Mesenchymal stem cell (in vitro differentiated cells and primary cell): ENCODE results near the gene TWIST1.

Experiments
- DNase-seq: peaks from one replicate; pipeline ENCODE4 v3.0.0-alpha.2; 2013
- H2AFZ ChIP-seq: one replicate; pipeline ENCODE4 v1.6.1; 2013; ENCODE audit warnings: low read depth, mild to moderate bottlenecking, control low read depth, inconsistent platforms, low read length, moderate library complexity
- H2AK5ac ChIP-seq: 2 replicates; pipeline ENCODE4 v1.6.1; 2013; ENCODE audit warnings: low read length, moderate library complexity, mild to moderate bottlenecking, inconsistent platforms; ENCODE audit not compliant: severe bottlenecking
- H2BK120ac ChIP-seq: one replicate; pipeline ENCODE4 v1.6.1; 2013; ENCODE audit warnings: low read depth, mild to moderate bottlenecking, inconsistent platforms, low read length, moderate library complexity
- H2BK12ac ChIP-seq, 2 experiments: one replicate each; pipeline ENCODE4 v1.6.1; 2013; ENCODE audit warnings: inconsistent platforms in 2 of 2, low read length in 2 of 2, mild to moderate bottlenecking in 2 of 2, moderate library complexity in 2 of 2, control low read depth in 1 of 2
- H2BK15ac ChIP-seq: one replicate; pipeline ENCODE4 v1.6.1; 2013; ENCODE audit warnings: mild to moderate bottlenecking, low read depth, inconsistent platforms; ENCODE audit not compliant: poor library complexity, severe bottlenecking
- H2BK5ac ChIP-seq: 2 replicates; pipeline ENCODE4 v1.6.1; 2013; ENCODE audit warnings: low read depth, mild to moderate bottlenecking, low read length, control low read depth, inconsistent platforms; ENCODE audit not compliant: poor library complexity, severe bottlenecking
- H3K14ac ChIP-seq, 2 experiments: one replicate each; pipeline ENCODE4 v1.6.1; 2013; ENCODE audit warnings: inconsistent platforms in 2 of 2, low read length in 2 of 2, control low read depth in 1 of 2, mild to moderate bottlenecking in 1 of 2, moderate library complexity in 1 of 2
- H3K18ac ChIP-seq, 2 experiments: one replicate each; pipeline ENCODE4 v1.6.1; 2013; ENCODE audit warnings: inconsistent platforms in 2 of 2, low read length in 2 of 2, control low read depth in 1 of 2, low read depth in 1 of 2, mild to moderate bottlenecking in 1 of 2
- H3K23ac ChIP-seq, 2 experiments: one replicate each; pipeline ENCODE4 v1.6.1; 2013; ENCODE audit warnings: inconsistent platforms in 2 of 2, low read length in 2 of 2, mild to moderate bottlenecking in 2 of 2, moderate library complexity in 2 of 2, control low read depth in 1 of 2
- H3K27ac ChIP-seq: 2 replicates; pipeline ENCODE4 v1.5.1; 2013; ENCODE audit warnings: mild to moderate bottlenecking, moderate library complexity, low read length, control low read depth, inconsistent platforms; ENCODE audit not compliant: poor library complexity, severe bottlenecking
- H3K27me3 ChIP-seq, 2 experiments: 2 replicates each; pipeline versions ENCODE4 v1.6.1 to v1.7.0; 2013; ENCODE audit warnings: low read length in 2 of 2, mild to moderate bottlenecking in 2 of 2, moderate library complexity in 2 of 2, control low read depth in 1 of 2, inconsistent platforms in 1 of 2; ENCODE audit not compliant: control insufficient read depth in 1 of 2, insufficient read depth in 1 of 2
- H3K36me3 ChIP-seq, 2 experiments: 2 replicates each; pipeline versions ENCODE4 v1.6.1 to v1.7.0; 2013; ENCODE audit warnings: low read length in 2 of 2, control low read depth in 1 of 2, inconsistent platforms in 1 of 2, low read depth in 1 of 2, mild to moderate bottlenecking in 1 of 2; ENCODE audit not compliant: insufficient read depth in 2 of 2, control insufficient read depth in 1 of 2
- H3K4ac ChIP-seq, 2 experiments: one replicate each; pipeline ENCODE4 v1.6.1; 2013; ENCODE audit warnings: inconsistent platforms in 2 of 2, low read length in 2 of 2, mild to moderate bottlenecking in 2 of 2, moderate library complexity in 2 of 2, control low read depth in 1 of 2, low read depth in 1 of 2
- H3K4me1 ChIP-seq: 2 replicates; pipeline ENCODE4 v1.6.1; 2013; ENCODE audit warnings: low read depth, low read length, control low read depth; ENCODE audit not compliant: control insufficient read depth, insufficient read depth
- H3K4me2 ChIP-seq: 2 replicates; pipeline ENCODE4 v1.6.1; 2013; ENCODE audit warnings: low read length, mild to moderate bottlenecking, inconsistent platforms; ENCODE audit not compliant: poor library complexity, severe bottlenecking
- H3K4me3 ChIP-seq, 2 experiments: 2 replicates each; pipeline versions ENCODE4 v1.5.1 to v1.7.0; 2013; ENCODE audit warnings: low read length in 2 of 2, mild to moderate bottlenecking in 2 of 2, control low read depth in 1 of 2, low read depth in 1 of 2; ENCODE audit not compliant: insufficient read depth in 1 of 2
- H3K79me1 ChIP-seq: replicated peaks from 2 replicates; pipeline ENCODE4 v1.6.1; 2013; ENCODE audit warnings: mild to moderate bottlenecking, control low read depth, low read length, inconsistent platforms; ENCODE audit not compliant: poor library complexity, severe bottlenecking
- H3K9ac ChIP-seq: 2 replicates; pipeline ENCODE4 v1.7.0; 2013; ENCODE audit warnings: mild to moderate bottlenecking, low read length, moderate library complexity
- H3K9me3 ChIP-seq: 2 replicates; pipeline ENCODE4 v1.7.0; 2013; ENCODE audit warnings: mild to moderate bottlenecking, low read length; ENCODE audit not compliant: control insufficient read depth
- H4K8ac ChIP-seq: one replicate; pipeline ENCODE4 v1.6.1; 2013; ENCODE audit warnings: inconsistent platforms, mild to moderate bottlenecking, low read length, moderate library complexity
- H4K91ac ChIP-seq: one replicate; pipeline ENCODE4 v1.6.1; 2013; ENCODE audit warnings: mild to moderate bottlenecking, low read length, inconsistent platforms
- WGBS: methylation state at CpG from one replicate; pipeline ENCODE4 v1.1.7; 2013; ENCODE audit warnings: mixed read lengths; 5-methylcytosine and 5-hydroxymethylcytosine counted together

TWIST1 gene

GRCh38 chr7:19099194-19099593, 18.2 kb downstream of the TWIST1 start:
- Histone ChIP-seq H2BK15ac (no peak overlapping the region), H3K36me3 (no peaks in the 10 kb centered on the region), H3K4me3 (no peak overlapping the region), H2BK12ac (no peak overlapping the region), H3K27me3 (no peaks in the 10 kb centered on the region), H2BK5ac (no peak overlapping the region), H3K18ac (no peak overlapping the region), H4K8ac (no peak overlapping the region), H3K4me1 (no peaks in the 10 kb centered on the region), H3K79me1 (no peaks in the 10 kb centered on the region), H3K9ac (no peak overlapping the region), H3K9me3 (no peaks in the 10 kb centered on the region), H3K4ac (no peak overlapping the region), H3K27ac (no peak overlapping the region), H4K91ac (no peak overlapping the region), H2AK5ac (no peak overlapping the region), H2AFZ (no peak overlapping the region), H3K4me2 (no peak overlapping the region), H2BK120ac (no peak overlapping the region), H3K23ac (no peak overlapping the region), H3K14ac (no peak overlapping the region)
- no peak for DNase-seq
- WGBS = no CpG with 5 or more reads among the region's 3 CpGs

- Histone ChIP-seq H3K36me3 (no peaks in the 10 kb centered on the region), H3K9me3 (no peaks in the 10 kb centered on the region), H3K4me2 (no peak overlapping the region), H2BK15ac (no peak overlapping the region), H3K9ac (no peak overlapping the region), H4K91ac (no peak overlapping the region), H2AFZ (no peak overlapping the region), H2BK12ac (no peak overlapping the region), H3K18ac (no peak overlapping the region), H2BK120ac (no peak overlapping the region), H3K27ac (no peak overlapping the region), H2BK5ac (no peak overlapping the region), H3K4me1 (no peaks in the 10 kb centered on the region), H3K14ac (no peak overlapping the region), H4K8ac (no peak overlapping the region), H3K79me1 (no peaks in the 10 kb centered on the region), H3K4ac (no peak overlapping the region), H3K4me3 (no peak overlapping the region), H3K23ac (no peak overlapping the region), H2AK5ac (no peak overlapping the region), H3K27me3 (no peaks in the 10 kb centered on the region)
- no peak for DNase-seq
- WGBS = no CpG with 5 or more reads among the region's 1 CpG
Measured at GRCh38 chr7:19098510-19098909, 18.9 kb downstream of the TWIST1 start.

GRCh38 chr7:19097165-19098055, 20.0 kb downstream of the TWIST1 start:
- H3K9me3 ChIP-seq = no peaks in the 10 kb centered on the region
- H3K14ac ChIP-seq = no peak overlapping the region
- WGBS = 100% methylated on average over 5 of the region's 9 CpGs

GRCh38 chr7:19095353-19095860, 22.0 kb downstream of the TWIST1 start:
- Histone ChIP-seq H2BK5ac (no peak overlapping the region), H3K4me1 (no peaks in the 10 kb centered on the region), H2AFZ (no peak overlapping the region), H3K79me1 (no peaks in the 10 kb centered on the region), H2BK15ac (no peak overlapping the region), H2AK5ac (no peak overlapping the region), H3K4me3 (no peak overlapping the region), H3K23ac (no peak overlapping the region), H3K18ac (no peak overlapping the region), H4K91ac (no peak overlapping the region), H3K27me3 (no peaks in the 10 kb centered on the region), H3K9ac (no peak overlapping the region), H2BK120ac (no peak overlapping the region), H3K36me3 (no peaks in the 10 kb centered on the region), H3K4ac (no peak overlapping the region), H3K14ac (no peak overlapping the region), H3K4me2 (no peak overlapping the region), H2BK12ac (no peak overlapping the region), H4K8ac (no peak overlapping the region), H3K27ac (no peak overlapping the region), H3K9me3 (no peaks in the 10 kb centered on the region)
- WGBS = 90% methylated on average over 2 of the region's 5 CpGs
- DNase-seq = no peak

More at GRCh38 chr7:19097165-19098055, 20.0 kb downstream of the TWIST1 start:
- Histone ChIP-seq H4K8ac (no peak overlapping the region), H2BK5ac (no peak overlapping the region), H2BK120ac (no peak overlapping the region), H3K4me1 (no peaks in the 10 kb centered on the region), H3K9ac (peak overlapping the region; percentile 28), H3K79me1 (no peaks in the 10 kb centered on the region), H3K4me2 (no peak overlapping the region), H3K4me3 (no peak overlapping the region), H3K27me3 (no peaks in the 10 kb centered on the region), H3K18ac (no peak overlapping the region), H2AFZ (no peak overlapping the region), H2AK5ac (no peak overlapping the region), H3K4ac (no peak overlapping the region), H3K23ac (no peak overlapping the region), H2BK12ac (no peak overlapping the region), H2BK15ac (no peak overlapping the region), H4K91ac (no peak overlapping the region), H3K36me3 (no peaks in the 10 kb centered on the region), H3K27ac (no peak overlapping the region)
- DNase-seq = no peak
